GM19438 (cell line): ENCODE measurements around the gene TMEM52B.

Experiments used
- ATAC-seq: cut with Tn5 transposase; IDR thresholded peaks from one replicate; pipeline ENCODE4 v1.9.1; 2021; ENCODE audit warnings: low read depth; ENCODE audit not compliant: unreplicated experiment

TMEM52B gene

GRCh38 chr12:10178821-10179220, at the start of gene TMEM52B:
TSS of gene TMEM52B (plus strand) at chr12:10179032. CDS start at chr12:10179575, 543 bp downstream.
- ATAC-seq, result no peak

- peak; percentile 86 for ATAC-seq
Observed at GRCh38 chr12:10130042-10130441, 48.8 kb upstream of the TMEM52B start, which contains the start of gene CLEC7A. TSS of gene CLEC7A (minus strand) at chr12:10130199. CDS start at chr12:10130082, 117 bp downstream.

- no peak for ATAC-seq
Observed at GRCh38 chr12:10131111-10131690, 47.6 kb upstream of the TMEM52B start.

- ATAC-seq, result no peak
Observed at GRCh38 chr12:10132850-10133370, 45.9 kb upstream of the TMEM52B start.

GRCh38 chr12:10135126-10135525, 43.7 kb upstream of the TMEM52B start:
- ATAC-seq, result no peak

- ATAC-seq, result no peak
Observed at GRCh38 chr12:10136637-10137205, 42.1 kb upstream of the TMEM52B start.

- ATAC-seq, result no peak
Observed at GRCh38 chr12:10140001-10140400, 38.8 kb upstream of the TMEM52B start.

- no peak for ATAC-seq
Observed at GRCh38 chr12:10142976-10143589, 35.7 kb upstream of the TMEM52B start.

GRCh38 chr12:10147714-10148403, 31.0 kb upstream of the TMEM52B start:
- no peak for ATAC-seq

GRCh38 chr12:10151621-10152020, 27.2 kb upstream of the TMEM52B start:
- no peak for ATAC-seq

- ATAC-seq, result peak; percentile 62
Observed at GRCh38 chr12:10153271-10154144, 25.3 kb upstream of the TMEM52B start.

GRCh38 chr12:10154145-10154496, 24.7 kb upstream of the TMEM52B start:
- ATAC-seq, result no peak

GRCh38 chr12:10155966-10156365, 22.9 kb upstream of the TMEM52B start:
- no peak for ATAC-seq

GRCh38 chr12:10158406-10158805, 20.4 kb upstream of the TMEM52B start:
- no peak for ATAC-seq

- no peak for ATAC-seq
Observed at GRCh38 chr12:10159280-10159679, 19.6 kb upstream of the TMEM52B start.

- ATAC-seq, result no peak
Observed at GRCh38 chr12:10160617-10161385, 18.0 kb upstream of the TMEM52B start.

- ATAC-seq, result no peak
Observed at GRCh38 chr12:10163084-10163483, 15.7 kb upstream of the TMEM52B start.

- no peak for ATAC-seq
Observed at GRCh38 chr12:10165421-10165820, 13.4 kb upstream of the TMEM52B start.

GRCh38 chr12:10167599-10167998, 11.2 kb upstream of the TMEM52B start:
- ATAC-seq, result no peak

- no peak for ATAC-seq
Observed at GRCh38 chr12:10169104-10169503, 9.7 kb upstream of the TMEM52B start.
